ENCODE data around the gene KIFAP3. TPM values are rescaled to one million over a fixed set of nuclear protein-coding genes. Genes with fewer than 3 reads are reported as not detected.

Gene KIFAP3
- total and polyA plus RNA-seq, 12 donors, result 18.4 to 54.8 (median 30.5) TPM

DNA sequence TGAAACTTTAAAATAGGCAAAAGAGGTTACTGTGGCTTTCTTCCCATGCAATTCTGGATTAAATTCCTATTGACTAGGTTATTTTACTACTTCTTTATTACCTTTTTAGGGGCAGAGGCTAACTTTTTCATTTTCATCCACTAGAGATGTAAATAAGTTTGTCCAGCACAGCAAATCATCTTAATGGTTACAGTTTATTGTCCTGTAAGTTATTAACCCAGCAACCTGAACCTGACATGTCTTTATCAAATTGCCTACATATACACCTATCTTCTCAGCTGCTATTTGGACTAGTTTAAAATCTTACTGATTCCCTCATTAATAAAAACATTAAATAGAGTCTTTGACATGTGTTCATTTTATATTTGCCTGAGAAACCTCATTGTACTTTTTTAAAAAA lies 173.9 kb downstream of the KIFAP3 start:
- Histone ChIP-seq H3K9me3 (replicated peaks in 1 of 3) (no peaks in the 10 kb centered on the region), H3K27me3 (no peaks in the 10 kb centered on the region), H3K4me1 (replicated peaks in 1 of 2) (no peaks in the 10 kb centered on the region), H3K36me3 (replicated peaks in 1 of 2) (no peaks in the 10 kb centered on the region), H3K4me3 (no peak overlapping the region), H3K27ac (no peak overlapping the region)
- DNase-seq, result no peak
- TF ChIP-seq, protein P1, sequence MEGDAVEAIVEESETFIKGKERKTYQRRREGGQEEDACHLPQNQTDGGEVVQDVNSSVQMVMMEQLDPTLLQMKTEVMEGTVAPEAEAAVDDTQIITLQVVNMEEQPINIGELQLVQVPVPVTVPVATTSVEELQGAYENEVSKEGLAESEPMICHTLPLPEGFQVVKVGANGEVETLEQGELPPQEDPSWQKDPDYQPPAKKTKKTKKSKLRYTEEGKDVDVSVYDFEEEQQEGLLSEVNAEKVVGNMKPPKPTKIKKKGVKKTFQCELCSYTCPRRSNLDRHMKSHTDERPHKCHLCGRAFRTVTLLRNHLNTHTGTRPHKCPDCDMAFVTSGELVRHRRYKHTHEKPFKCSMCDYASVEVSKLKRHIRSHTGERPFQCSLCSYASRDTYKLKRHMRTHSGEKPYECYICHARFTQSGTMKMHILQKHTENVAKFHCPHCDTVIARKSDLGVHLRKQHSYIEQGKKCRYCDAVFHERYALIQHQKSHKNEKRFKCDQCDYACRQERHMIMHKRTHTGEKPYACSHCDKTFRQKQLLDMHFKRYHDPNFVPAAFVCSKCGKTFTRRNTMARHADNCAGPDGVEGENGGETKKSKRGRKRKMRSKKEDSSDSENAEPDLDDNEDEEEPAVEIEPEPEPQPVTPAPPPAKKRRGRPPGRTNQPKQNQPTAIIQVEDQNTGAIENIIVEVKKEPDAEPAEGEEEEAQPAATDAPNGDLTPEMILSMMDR (IDR thresholded peaks at IDR 0.05), result no peak
- TF ChIP-seq POLR2A (IDR thresholded peaks at IDR 0.05), result no peak
- intact Hi-C loops (cut with DNase I), result no loop called here

DNA sequence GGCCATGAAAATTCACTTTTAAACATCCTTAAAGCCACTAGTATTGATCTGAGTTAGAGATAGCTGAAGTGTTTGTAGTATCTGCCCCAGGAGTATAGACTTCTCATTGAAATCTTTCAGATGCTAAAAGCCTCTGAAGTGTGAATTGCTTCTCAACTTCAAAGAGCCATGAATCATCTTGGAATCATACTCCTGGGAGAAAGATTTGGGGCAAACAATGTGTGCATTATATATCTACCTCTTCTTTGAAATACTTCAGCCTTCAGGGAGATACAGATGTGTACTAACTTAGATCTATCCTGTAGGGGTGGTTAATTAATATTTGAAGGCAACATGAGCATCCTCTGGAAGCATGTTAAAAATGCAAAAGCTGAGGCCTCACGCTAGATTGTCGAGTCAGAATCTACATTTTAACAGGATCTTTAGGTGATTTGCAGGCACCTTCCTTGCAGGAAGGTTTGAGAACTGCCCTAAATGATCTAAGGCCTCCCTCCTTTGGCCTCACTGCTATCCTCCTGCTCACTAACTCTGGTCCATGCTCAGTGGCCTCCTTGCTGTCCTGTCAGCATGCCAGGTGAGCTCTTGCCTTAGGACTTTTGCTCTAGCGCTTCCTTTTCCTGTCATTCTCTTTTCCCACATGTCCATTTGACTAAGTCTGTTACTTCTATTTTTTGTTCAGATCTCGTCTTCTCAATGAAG lies 174.8 kb downstream of the KIFAP3 start:
- DNase-seq, result no peak
- WGBS, 4 donors, result 54 to 78% (median 64%) methylated on average over 4 of the region's 4 CpGs
- TF ChIP-seq, protein P1 (IDR thresholded peaks at IDR 0.05), result no peak
- TF ChIP-seq POLR2A (IDR thresholded peaks at IDR 0.05), result no peak
- no peak overlapping the region for H3K27ac ChIP-seq
- no peak overlapping the region for H3K4me3 ChIP-seq
- no peaks in the 10 kb centered on the region for H3K9me3 ChIP-seq (replicated peaks in 1 of 3)
- no peaks in the 10 kb centered on the region for H3K36me3 ChIP-seq (replicated peaks in 1 of 2)
- intact Hi-C loops (cut with DNase I), result no loop called here
- H3K27me3 ChIP-seq, result no peaks in the 10 kb centered on the region
- H3K4me1 ChIP-seq (replicated peaks in 1 of 2), result peaks cover 0 to under 1% of the 10 kb centered on the region in 2 donors

DNA sequence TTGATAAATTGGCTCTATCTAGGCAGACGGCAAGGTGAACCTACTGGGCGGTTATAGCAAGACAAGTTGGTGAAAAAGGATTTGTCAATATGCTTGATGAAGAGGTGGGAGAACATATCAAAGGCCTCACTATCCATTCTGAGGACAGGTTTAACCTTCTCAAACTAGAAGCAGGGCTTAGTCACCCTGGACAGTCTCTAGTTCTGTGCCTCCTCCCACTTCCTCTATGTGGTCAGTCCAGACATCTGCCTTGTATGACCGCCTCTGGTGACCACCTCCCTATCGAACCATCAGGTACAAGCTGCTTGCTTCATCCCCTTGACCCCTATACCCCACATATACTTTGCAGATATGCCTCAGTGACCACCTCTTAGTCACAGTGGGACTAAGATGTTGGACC lies 178.5 kb downstream of the KIFAP3 start:
- DNase-seq, result peak in 1 of 7 donors; percentile 41
- Histone ChIP-seq H3K4me1 (replicated peaks in 1 of 2) (peaks cover 16 to 18% of the 10 kb centered on the region in 2 donors), H3K4me3 (no peak overlapping the region), H3K27me3 (no peaks in the 10 kb centered on the region), H3K36me3 (replicated peaks in 1 of 2) (no peaks in the 10 kb centered on the region), H3K27ac (no peak overlapping the region), H3K9me3 (replicated peaks in 1 of 3) (no peaks in the 10 kb centered on the region)
- WGBS, 4 donors, result 79 to 87% (median 83%) methylated on average over 4 of the region's 4 CpGs
- TF ChIP-seq POLR2A (IDR thresholded peaks at IDR 0.05), result no peak
- TF ChIP-seq, protein P1 (IDR thresholded peaks at IDR 0.05), result no peak
- intact Hi-C loops (cut with DNase I), result no loop called here

DNA sequence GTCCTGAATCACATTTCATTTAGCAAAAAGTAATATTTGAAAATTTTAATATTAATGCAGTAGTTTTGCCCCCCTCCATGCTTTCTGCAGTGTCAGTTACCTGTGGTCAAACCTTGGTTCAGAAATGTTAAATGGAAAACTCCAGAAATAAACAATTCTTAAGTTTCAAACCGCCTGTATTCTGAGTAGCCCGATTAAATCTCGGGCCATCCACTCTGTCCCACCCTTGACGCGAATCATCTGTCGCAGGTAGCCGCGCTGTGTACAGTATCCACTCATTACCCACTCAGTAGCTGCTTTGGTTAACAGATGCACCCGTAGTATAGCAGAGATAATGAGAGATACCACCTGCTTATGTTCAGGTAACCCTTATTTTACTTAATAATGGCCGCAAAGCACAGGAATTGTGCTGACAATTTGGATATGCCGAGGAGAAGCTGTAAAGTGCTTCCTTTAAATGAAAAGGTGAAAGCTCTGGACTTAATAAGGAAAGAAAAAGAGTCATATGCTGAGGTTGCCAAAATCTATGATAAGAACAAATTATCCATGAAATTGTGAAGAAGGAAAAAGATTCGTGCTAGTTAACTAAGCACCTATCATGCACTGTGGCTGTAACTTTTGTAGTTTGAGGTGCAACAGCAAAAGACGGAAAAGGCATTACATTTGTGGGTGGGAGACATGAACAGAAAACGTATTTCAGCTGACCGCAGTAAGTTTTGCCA lies 179.9 kb downstream of the KIFAP3 start:
- Histone ChIP-seq H3K4me1 (replicated peaks in 1 of 2) (peaks cover 18 to 24% of the 10 kb centered on the region in 2 donors), H3K9me3 (replicated peaks in 1 of 3) (no peaks in the 10 kb centered on the region), H3K4me3 (peak overlapping the region in 3 of 4 donors; percentile 11 to 83 (median 27)), H3K27me3 (no peaks in the 10 kb centered on the region), H3K36me3 (replicated peaks in 1 of 2) (no peaks in the 10 kb centered on the region), H3K27ac (peak overlapping the region in 4 of 5 donors; percentile 89 to 99 (median 99))
- intact Hi-C loops (cut with DNase I), result no loop called here
- WGBS, 4 donors, result 34 to 39% (median 38%) methylated on average over 15 of the region's 15 CpGs
- peak in 1 of 7 donors; percentile 53 for DNase-seq
- TF ChIP-seq, protein P1 (IDR thresholded peaks at IDR 0.05), result no peak
- TF ChIP-seq POLR2A (IDR thresholded peaks at IDR 0.05), result no peak

Measured in adrenal gland (tissue), 12 donors.